A549 (cell line): ENCODE data around the gene SLC6A3.

Experiments used
- CTCF ChIP-seq: fragments of >200 bp; sonication (Bioruptor Twin); formaldehyde crosslinking; IDR thresholded peaks from 3 replicates; pipeline ENCODE4 v1.5.1; 2016
- ELK1 ChIP-seq: fragments of 150-350 bp; IDR thresholded peaks from 2 replicates; pipeline ENCODE4 v1.6.1; 2014; ENCODE audit warnings: low read depth, mild to moderate bottlenecking, low read length
- FOSL2 ChIP-seq, 2 experiments: fragments of 450-650 bp in 1 of 2; fragments of >200 bp in 1 of 2; sonication (Bioruptor Twin) in 1 of 2; formaldehyde crosslinking; IDR thresholded peaks; 2 replicates each; pipeline versions ENCODE4 v1.5.0 to v1.6.1; 2016 to 2020; ENCODE audit warnings: mild to moderate bottlenecking in 1 of 2, moderate library complexity in 1 of 2
- HOXA7 ChIP-seq: fragments of 250-450 bp; sonication (Bioruptor Pico); IDR thresholded peaks from 2 replicates; pipeline ENCODE4 v1.5.0; 2020; ENCODE audit warnings: mild to moderate bottlenecking, moderate library complexity
- JUN ChIP-seq, 2 experiments: fragments of >200 bp; sonication (Bioruptor Twin); formaldehyde crosslinking; IDR thresholded peaks; 2 replicates in 1 of 2; 3 replicates in 1 of 2; pipeline ENCODE4 v1.6.1; 2016 to 2017
- NR3C1 ChIP-seq: fragments of >200 bp; sonication (Bioruptor Twin); formaldehyde crosslinking; IDR thresholded peaks from 3 replicates; pipeline ENCODE4 v1.6.1; 2017
- PHF8 ChIP-seq: fragments of 200-600 bp; sonication (generic); IDR thresholded peaks from 2 replicates; pipeline ENCODE4 v1.6.1; 2016; ENCODE audit warnings: low read depth, mild to moderate bottlenecking, antibody characterized with exemption, moderate library complexity, borderline replicate concordance
- POLR2A ChIP-seq: IDR thresholded peaks from 2 replicates; pipeline ENCODE4 v1.6.1; 2012; ENCODE audit warnings: mild to moderate bottlenecking, low read length
- POLR2AphosphoS2 ChIP-seq: conservative IDR thresholded peaks from 2 replicates; pipeline ENCODE4 v1.6.1; 2012; ENCODE audit warnings: low read length, improper control_type of control experiment, inconsistent platforms
- RAD21 ChIP-seq, 2 experiments: fragments of >200 bp in 1 of 2; sonication (Bioruptor Twin) in 1 of 2; formaldehyde crosslinking in 1 of 2; IDR thresholded peaks in 1 of 2; conservative IDR thresholded peaks in 1 of 2; 2 replicates in 1 of 2; 3 replicates in 1 of 2; pipeline ENCODE4 v1.6.1; 2012 to 2018; ENCODE audit warnings: inconsistent platforms in 1 of 2
- RARB ChIP-seq: fragments of 250-450 bp; sonication (Bioruptor Pico); IDR thresholded peaks from 2 replicates; pipeline ENCODE4 v1.8.0; 2021; ENCODE audit warnings: mild to moderate bottlenecking, moderate library complexity
- ZSCAN20 ChIP-seq: fragments of 250-450 bp; sonication (Bioruptor Pico); IDR thresholded peaks from 2 replicates; pipeline ENCODE4 v1.8.0; 2022; ENCODE audit warnings: mild to moderate bottlenecking, moderate library complexity
- TF ChIP-seq, protein P1 (sequence below): fragments of 200-600 bp; sonication (generic); IDR thresholded peaks from 2 replicates; pipeline ENCODE4 v1.6.1; 2016; ENCODE audit warnings: antibody characterized with exemption, mild to moderate bottlenecking, moderate library complexity

- TF ChIP-seq CTCF (no peak), RAD21 (conservative IDR thresholded peaks at IDR 0.05 in 1 of 2, IDR thresholded peaks at IDR 0.05 in 1 of 2) (no peak), POLR2AphosphoS2 (no peak), JUN (IDR thresholded peaks at IDR 0.05) (no peak), RARB (CRISPR knock-in tag) (no peak), ZSCAN20 (CRISPR knock-in tag) (no peak), ELK1 (no peak), POLR2A (no peak), PHF8 (no peak), FOSL2 (IDR thresholded peaks at IDR 0.05) (no peak), FOSL2 (CRISPR knock-in tag; IDR thresholded peaks at IDR 0.05) (no peak), HOXA7 (CRISPR knock-in tag) (no peak), NR3C1 (no peak)
- TF ChIP-seq, protein P1, sequence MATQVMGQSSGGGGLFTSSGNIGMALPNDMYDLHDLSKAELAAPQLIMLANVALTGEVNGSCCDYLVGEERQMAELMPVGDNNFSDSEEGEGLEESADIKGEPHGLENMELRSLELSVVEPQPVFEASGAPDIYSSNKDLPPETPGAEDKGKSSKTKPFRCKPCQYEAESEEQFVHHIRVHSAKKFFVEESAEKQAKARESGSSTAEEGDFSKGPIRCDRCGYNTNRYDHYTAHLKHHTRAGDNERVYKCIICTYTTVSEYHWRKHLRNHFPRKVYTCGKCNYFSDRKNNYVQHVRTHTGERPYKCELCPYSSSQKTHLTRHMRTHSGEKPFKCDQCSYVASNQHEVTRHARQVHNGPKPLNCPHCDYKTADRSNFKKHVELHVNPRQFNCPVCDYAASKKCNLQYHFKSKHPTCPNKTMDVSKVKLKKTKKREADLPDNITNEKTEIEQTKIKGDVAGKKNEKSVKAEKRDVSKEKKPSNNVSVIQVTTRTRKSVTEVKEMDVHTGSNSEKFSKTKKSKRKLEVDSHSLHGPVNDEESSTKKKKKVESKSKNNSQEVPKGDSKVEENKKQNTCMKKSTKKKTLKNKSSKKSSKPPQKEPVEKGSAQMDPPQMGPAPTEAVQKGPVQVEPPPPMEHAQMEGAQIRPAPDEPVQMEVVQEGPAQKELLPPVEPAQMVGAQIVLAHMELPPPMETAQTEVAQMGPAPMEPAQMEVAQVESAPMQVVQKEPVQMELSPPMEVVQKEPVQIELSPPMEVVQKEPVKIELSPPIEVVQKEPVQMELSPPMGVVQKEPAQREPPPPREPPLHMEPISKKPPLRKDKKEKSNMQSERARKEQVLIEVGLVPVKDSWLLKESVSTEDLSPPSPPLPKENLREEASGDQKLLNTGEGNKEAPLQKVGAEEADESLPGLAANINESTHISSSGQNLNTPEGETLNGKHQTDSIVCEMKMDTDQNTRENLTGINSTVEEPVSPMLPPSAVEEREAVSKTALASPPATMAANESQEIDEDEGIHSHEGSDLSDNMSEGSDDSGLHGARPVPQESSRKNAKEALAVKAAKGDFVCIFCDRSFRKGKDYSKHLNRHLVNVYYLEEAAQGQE: no peak
These were observed 69.1 kb downstream of the SLC6A3 start for GRCh38 chr5:1375871-1376810.
